Raji (cell line): Measurements from ENCODE around the gene LMNTD1.

Experiments used
- POLR2A ChIP-seq: IDR thresholded peaks from 2 replicates; pipeline ENCODE4 v1.6.1; 2011; ENCODE audit warnings: low read depth, low read length, control low read depth; ENCODE audit not compliant: insufficient read depth

The LMNTD1 gene

DNA sequence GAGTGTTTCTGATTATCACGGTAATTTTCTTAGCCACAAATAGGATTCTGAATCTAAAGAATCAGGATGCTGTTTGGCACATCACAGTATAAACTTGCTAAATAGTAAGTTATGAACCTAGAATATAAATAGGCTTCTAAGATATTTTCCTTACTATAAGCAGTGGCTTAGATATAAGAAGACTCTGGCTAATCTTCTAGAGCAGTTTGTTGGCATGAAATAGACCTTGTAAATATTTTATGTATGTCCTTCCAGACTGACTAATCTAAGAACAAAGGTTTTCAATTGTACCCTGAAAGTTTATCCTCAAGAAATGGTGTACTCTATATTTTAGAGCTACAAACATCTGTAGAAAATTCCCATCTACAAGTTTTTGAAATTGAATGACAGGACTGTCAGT lies 48.3 kb downstream of the LMNTD1 start:
- TF ChIP-seq POLR2A, result no peak

DNA sequence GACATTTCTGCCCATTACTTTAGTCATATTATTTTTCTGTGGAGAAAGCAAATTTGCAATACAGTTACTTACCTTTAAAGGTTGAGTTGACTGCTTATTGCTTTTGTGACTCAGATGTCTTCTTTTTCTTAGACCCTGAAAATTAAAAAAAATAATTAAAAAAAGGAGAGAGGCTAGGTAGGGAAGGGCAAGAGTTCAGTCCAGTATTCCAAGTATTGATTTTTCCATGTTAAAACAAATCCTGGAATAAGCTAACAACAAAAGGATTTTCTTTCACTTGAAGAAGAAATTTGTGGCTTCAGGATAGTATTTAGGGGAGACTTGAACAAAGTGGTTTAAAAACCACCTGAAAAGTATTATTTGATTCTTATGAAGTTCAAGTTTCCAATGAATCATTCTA lies 49.4 kb downstream of the LMNTD1 start:
- TF ChIP-seq POLR2A, result no peak

DNA sequence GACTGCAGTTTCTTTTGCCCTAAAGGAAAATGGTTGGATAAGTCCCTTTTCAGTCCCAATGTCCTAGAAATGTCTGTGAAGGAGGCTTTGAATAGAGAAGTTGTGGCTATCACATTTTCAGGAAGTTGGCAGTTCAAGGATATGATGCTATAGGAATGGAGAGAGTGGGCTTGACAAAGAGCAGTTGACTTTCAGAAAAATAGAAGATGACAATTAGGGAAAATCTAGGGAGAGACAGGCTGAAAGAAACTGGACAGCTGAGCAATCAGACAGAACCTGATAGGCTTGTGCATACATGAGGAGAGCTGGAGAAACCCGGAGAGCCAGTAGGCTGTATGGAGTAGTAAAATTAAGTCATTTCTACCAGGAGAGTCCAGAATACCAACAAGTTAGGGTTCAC lies 50.5 kb downstream of the LMNTD1 start:
- TF ChIP-seq POLR2A, result no peak

DNA sequence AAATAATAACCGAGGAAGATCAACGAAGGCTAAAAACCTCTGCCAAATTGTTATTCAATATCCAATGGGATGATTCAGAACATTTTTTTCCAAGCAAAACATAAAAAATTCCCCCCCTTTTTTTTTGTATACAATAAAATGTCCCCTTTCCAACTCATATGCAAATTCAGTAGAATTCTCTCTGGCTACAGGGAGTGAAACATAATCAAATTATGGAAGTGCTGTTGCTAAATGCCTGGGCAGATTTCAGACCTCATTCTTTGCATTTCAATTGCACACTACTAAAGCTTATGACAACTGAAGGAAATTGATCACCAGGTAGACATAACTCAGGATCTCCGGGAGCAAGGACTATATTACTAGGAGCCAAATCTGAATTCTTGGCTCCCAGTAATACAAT lies 51.0 kb downstream of the LMNTD1 start:
- TF ChIP-seq POLR2A, result no peak

DNA sequence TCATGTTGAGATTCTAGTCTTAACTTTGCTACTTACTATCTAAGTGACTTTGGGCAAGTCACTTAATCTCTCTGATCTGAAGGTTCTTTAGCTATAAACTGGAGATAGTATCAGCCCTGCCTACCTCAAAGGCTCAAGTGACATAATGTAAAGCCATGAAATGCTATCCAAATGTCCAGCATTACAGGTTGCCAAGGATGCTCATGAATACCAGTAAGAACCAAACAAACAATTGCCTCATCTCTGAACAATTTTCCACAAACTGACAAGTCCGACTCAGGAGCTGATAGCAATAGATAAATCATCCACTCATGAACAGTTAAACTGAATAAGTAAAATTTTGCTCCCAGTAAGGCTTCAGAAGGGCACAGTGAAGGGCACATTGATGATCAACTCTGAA lies 51.5 kb downstream of the LMNTD1 start:
- TF ChIP-seq POLR2A, result no peak

DNA sequence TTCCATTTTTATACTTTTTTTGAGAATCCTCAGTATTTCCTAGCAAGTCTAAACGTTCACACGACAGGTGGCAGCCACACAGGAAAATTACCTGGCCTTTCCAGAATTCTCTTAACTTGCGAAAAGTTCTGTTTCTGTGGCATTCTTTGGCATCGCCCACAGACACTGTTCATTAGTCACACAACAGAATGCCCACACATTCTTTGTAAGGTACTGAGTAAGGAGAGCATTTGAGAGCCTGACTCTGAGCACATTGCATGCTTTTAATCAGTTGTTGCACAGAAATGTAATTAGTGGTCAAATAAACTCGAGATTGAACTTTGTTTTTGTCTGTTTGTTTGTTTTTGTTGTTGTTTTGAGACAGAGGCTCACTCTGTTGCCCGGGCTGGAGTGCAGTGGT lies 52.4 kb downstream of the LMNTD1 start:
- TF ChIP-seq POLR2A, result no peak

DNA sequence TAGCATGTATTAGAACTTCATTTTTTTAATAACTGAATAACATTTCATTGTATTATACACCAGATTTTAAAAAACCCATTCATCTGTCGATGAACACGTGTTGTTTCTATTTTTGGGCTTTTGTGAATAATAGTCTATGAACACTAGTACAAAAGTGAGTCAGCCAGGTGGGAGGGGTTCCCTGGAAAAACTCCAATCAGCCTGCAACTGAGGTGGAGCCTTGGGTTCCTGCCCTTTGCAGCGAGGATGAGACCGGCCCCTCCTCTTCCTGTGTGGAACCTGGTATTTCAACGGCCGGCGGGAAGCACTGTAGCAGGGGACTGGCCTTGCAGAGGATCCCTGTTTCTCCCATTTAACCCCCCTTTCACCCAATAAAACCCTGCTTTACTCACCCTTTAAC lies 56.1 kb downstream of the LMNTD1 start:
- TF ChIP-seq POLR2A, result no peak

DNA sequence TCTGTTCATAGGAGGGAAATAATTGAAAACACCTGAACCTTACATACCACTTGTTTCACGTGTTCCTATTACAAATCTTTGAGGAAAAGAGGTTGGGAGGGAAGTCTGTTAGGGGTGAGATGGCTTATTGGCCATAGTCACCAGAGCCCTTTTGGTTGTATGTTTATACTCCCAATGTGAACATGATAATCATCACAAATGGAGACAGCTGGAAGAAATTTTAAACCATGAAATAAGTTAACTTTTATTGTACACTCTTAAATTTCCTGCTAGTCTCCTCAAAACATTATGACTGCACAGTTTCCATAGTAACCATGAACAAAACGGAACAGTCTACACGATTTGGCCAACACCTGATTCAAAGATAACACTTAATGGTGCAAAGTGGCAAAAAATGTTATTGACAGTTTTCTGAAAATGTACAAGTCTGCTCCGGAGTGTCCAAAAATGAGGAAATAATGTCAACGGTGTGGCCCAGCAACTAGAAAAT lies 56.9 kb downstream of the LMNTD1 start:
- TF ChIP-seq POLR2A, result no peak

DNA sequence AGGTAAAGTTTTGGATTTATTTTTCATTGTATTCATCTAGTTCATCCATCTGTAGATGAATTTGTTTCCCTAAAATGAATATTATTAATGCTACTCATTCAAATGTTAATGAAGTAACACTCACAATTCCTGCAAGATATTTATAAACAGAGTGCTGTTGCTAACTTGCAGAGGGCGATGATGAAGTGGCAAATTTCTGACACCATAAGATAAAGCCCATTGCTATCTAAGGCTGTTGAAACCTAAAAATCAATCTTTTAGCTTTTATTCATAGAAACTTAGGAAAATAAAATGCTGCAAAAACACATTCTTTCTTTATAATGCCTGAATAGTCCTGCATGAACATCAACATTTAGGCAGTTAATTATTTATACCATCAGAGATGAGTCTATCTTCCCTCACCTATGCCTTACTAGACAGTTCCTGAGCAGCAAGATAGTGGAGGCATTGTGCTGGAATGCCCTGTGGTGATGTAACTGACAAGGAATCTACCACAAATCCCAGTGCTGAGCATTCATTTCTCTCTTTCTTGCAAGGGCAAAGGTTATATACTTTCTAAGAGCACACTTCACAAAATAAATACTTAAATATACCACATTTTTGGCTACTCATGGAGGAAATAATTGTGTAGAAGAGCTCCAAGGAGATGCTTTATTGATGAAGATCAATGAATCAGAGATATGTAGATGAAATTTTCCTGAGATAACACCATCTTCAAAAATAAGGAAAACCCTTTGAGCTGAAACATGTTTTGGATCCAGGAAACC lies 57.6 kb downstream of the LMNTD1 start:
- TF ChIP-seq POLR2A, result no peak

DNA sequence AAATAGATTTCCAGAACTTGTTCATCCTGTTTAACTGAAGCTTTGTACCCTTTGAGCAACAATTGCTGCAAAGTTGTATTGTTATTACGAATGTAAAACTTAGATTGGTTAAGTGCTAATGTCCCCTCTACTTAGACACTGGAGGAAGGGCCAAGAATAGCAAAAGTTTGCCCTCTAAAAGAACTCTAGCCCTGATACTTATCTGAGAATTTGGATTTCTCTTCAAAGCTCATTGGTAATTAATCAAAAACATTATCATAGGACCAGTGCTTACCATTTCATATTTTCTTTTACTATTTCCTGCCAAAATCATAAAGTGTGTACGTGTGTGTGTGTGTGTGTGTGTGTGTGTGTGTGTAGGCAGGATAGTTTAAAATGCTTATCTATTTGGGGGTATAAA lies 58.2 kb downstream of the LMNTD1 start:
- no peak for TF ChIP-seq POLR2A

DNA sequence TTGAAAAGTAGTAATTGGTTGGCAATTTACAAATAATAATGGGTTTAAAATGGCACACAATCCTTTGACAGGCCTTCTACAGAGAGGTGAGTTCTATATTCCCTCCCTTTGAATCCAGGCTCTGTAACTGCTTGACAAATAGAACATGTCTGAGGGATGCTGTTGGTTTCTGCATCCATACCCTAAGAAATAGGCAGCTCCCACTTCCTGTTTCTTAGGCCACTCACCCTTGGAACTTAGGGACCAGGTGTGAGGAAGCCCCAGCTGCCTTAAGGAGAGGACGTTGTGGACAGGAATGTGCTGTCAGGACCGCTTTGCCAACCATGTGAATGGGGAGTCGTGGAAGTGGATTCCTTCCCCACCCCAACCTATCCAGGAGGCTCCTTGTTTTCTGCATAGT lies 59.4 kb downstream of the LMNTD1 start:
- TF ChIP-seq POLR2A, result no peak

DNA sequence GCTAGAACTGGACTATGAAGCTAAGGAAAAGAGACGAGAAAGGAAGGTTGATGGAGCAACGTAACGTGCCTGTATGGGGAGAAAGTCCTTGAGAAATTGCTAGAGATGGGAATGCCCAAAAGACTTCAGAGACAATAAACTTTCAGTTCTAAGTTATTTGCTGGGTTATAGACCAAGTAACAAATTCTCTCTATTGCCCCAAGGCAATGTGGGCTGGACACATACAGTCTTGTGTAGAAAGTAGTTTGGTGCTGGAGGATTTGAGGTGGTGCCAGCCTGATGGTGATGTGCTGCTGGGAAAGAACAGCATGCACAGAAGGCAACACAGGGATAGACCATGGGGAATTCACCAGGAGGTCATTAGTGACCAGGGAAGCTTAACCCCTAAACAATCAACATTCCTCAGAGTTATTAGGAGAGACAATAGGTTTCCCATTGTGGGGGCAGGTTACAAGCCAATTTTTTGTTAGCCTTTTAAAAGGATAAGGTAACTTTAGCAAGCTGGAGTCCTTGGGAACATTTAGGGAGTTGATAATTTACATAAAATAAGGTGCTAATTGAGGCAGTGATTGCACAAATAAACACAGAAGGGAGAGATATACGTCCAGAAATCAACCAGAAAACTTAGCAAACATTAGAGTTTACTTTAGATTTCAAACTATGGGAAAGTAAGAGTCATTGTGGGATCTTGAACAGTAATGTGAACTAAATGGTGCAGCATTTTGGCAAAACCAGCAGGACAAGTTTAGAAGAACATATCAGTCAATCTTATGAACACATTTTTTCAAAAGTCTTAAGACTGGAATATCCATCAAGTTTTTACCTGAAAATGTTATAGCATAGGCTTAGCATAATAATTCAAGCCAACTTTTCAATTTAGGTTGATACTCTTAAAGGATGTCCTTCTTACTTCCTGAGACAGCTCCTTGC lies 61.4 kb downstream of the LMNTD1 start:
- no peak for TF ChIP-seq POLR2A

DNA sequence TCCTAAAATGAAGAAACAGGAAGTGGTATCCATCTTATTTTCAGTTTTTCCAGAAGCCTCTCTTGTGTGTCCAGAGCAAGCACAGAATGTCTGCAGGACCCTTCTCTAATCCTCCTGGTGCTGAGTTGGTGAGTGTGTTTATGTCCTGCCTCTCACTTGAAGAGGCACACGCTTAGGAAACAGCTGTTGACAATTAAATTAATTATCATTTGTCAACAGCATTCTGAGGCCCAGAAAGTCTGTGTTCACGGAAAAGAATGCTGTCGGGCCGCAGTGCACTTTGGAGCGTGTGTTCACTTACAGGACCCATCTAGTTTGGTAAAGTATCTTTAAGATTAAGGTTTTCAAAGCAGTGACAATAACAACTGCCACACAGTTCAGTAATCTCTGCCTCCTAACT lies 70.5 kb downstream of the LMNTD1 start:
- no peak for TF ChIP-seq POLR2A

DNA sequence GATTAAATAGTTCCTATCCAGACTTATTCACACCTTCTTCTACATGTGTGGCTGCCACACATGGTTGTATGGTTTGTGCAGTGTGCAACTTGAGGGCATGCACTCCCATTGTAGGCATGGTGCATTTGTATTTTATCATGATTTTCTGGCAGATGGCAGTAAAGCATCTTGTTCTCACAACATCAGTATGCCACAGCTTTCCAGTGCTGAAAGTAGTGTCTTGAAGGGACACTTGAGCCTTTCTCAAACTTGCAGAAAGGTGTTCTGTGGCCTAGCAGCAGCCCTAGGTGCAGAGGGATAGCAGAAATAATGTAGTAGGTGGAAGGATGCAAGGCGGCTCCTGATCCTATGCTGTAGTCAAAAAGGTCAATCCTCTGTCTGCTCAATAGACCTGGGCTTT lies 72.9 kb downstream of the LMNTD1 start:
- no peak for TF ChIP-seq POLR2A

DNA sequence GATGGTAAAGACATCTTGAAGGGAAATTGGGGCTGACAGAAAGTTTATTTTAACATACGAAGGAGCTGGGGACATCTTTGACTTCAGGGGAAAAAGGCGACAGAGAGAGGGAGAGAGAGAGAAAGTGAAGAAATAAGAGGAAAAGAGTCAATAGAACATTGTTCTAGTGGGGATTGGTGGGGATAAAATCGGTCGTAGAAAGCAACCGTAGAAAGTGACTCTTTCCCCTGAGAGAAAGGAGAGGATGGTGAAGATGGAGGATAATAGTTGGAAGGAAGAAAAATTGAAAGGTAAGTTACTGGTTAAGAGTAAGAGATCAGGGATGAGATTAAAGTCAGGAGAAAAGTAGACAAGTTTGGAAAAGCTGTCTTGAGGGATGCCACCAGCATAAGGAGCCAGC lies 75.9 kb downstream of the LMNTD1 start:
- no peak for TF ChIP-seq POLR2A

DNA sequence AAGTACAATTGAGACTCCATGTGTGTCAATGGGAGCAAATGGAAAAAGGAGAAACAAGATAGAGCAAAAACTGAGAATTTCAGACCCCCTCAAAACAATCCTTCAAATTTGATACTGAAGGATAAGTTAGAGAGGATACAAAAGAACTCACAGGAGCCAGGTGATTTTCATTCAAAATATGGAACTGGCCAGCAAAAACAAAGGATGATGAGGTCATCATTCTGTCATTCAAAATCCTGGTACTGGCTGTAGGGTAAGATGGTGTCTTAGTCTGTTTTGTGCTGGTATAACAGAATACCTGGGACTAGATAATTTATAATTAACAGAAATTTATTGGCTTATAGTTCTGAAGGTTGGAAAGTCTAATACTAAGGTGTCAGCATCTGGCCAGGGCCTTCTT lies 80.6 kb downstream of the LMNTD1 start:
- TF ChIP-seq POLR2A, result no peak

DNA sequence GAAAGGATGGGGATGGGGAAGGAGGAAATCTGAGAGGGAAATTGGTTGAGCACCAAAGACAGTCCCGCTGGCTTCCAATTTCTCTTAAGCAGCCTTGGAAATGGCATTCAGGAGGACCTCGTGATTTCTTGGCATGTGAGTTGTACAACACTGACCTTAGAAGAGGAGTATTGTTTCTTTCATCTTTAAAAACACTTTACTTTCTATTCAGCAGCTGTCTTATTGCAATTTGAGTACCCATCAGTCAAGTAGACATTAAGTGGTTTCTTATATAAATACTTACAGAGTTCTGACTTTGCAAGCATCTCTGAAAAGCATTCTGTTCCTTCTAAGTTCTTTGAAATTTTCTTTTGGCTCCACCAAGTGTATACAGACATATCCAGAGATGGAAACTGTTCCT lies 83.2 kb downstream of the LMNTD1 start:
- TF ChIP-seq POLR2A, result no peak

DNA sequence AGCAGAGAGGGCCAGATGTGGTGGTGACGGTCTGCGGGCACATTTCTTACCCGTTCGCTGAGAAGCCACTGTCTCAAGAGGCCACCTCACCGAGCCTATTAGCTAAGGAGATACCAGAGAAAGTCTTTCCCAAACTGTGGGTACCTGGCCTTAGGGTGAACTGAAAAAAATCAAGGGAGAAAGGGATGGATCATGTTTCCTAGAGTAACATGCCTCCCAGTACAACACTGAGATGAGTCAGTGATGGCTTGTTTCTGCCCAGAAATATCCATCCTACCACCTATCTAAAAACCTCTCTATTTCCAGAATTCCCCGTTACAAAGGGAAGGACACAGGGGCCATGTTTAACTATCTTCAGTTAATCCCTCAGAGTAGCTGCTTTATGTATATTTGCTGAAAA lies 83.7 kb downstream of the LMNTD1 start:
- no peak for TF ChIP-seq POLR2A
